Activated CD4-positive, alpha-beta T cell treated with anti-CD3 and anti-CD28 coated beads for 1 hour (primary cell): ENCODE results near the gene SF3B2.
"Not testable (repeated sequence)": the region's sequence is repeated elsewhere in the genome, so short reads cannot be mapped to it uniquely, and the experiment has no call there.

Source experiments
- DNase-seq: peaks from one replicate; pipeline ENCODE4 v3.0.0-alpha.2; 2020

Gene SF3B2

GRCh38 chr11:66080055-66080817, 28.1 kb downstream of the SF3B2 start:
- DNase-seq, result peak; percentile 63

GRCh38 chr11:66081505-66081904, 29.3 kb downstream of the SF3B2 start:
- peak; percentile 57 for DNase-seq

GRCh38 chr11:66082946-66083698, 31.0 kb downstream of the SF3B2 start:
- DNase-seq, result no peak

- no peak for DNase-seq
Measured at GRCh38 chr11:66083767-66084166, 31.6 kb downstream of the SF3B2 start.

GRCh38 chr11:66084821-66085475, 32.8 kb downstream of the SF3B2 start:
- no peak for DNase-seq

GRCh38 chr11:66087148-66087908, 35.2 kb downstream of the SF3B2 start:
- no peak for DNase-seq

GRCh38 chr11:66089067-66089466, 36.9 kb downstream of the SF3B2 start:
- no peak for DNase-seq

- DNase-seq, result no peak
Measured at GRCh38 chr11:66090288-66090687, 38.1 kb downstream of the SF3B2 start.

- not testable (repeated sequence) for DNase-seq
Measured at GRCh38 chr11:66092125-66092524, 40.0 kb downstream of the SF3B2 start.

- DNase-seq, result not testable (repeated sequence)
Measured at GRCh38 chr11:66099746-66100145, 47.6 kb downstream of the SF3B2 start.

GRCh38 chr11:66100272-66101065, 48.3 kb downstream of the SF3B2 start:
- peak; percentile 44 for DNase-seq

GRCh38 chr11:66101066-66101464, 48.9 kb downstream of the SF3B2 start:
- no peak for DNase-seq

GRCh38 chr11:66104057-66104638, 52.0 kb downstream of the SF3B2 start:
- no peak for DNase-seq

- DNase-seq, result no peak
Measured at GRCh38 chr11:66106786-66107599, 54.8 kb downstream of the SF3B2 start.

GRCh38 chr11:66107600-66108510, 55.7 kb downstream of the SF3B2 start:
- DNase-seq, result no peak

- DNase-seq, result no peak
Measured at GRCh38 chr11:66109294-66109693, 57.1 kb downstream of the SF3B2 start.

GRCh38 chr11:66111158-66111557, 59.0 kb downstream of the SF3B2 start:
- DNase-seq, result no peak

GRCh38 chr11:66112041-66112491, 59.9 kb downstream of the SF3B2 start:
- no peak for DNase-seq
